HG02623 (cell line): ENCODE results near the gene SEC14L1.

Experiments
- ATAC-seq: cut with Tn5 transposase; IDR thresholded peaks from one replicate; pipeline ENCODE4 v1.9.1; 2021; ENCODE audit warnings: moderate library complexity; ENCODE audit not compliant: unreplicated experiment

Gene SEC14L1

DNA sequence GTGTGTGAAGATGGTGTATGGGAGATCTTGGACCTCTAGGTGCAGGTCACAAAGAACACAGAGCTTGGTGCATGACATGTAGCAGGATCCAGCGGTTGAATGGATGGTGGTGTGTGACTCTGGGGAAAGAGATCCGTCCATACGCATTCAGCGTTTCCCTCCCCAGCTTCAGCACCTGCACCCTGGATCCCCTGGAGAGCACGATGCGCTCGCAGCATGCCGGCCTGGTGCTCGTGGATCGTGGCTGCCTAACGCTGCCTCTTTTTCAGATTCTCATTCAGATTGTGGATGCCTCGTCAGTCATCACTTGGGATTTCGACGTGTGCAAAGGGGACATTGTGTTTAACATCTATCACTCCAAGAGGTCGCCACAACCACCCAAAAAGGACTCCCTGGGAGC, 70.9 kb downstream of the SEC14L1 start:
- no peak for ATAC-seq

DNA sequence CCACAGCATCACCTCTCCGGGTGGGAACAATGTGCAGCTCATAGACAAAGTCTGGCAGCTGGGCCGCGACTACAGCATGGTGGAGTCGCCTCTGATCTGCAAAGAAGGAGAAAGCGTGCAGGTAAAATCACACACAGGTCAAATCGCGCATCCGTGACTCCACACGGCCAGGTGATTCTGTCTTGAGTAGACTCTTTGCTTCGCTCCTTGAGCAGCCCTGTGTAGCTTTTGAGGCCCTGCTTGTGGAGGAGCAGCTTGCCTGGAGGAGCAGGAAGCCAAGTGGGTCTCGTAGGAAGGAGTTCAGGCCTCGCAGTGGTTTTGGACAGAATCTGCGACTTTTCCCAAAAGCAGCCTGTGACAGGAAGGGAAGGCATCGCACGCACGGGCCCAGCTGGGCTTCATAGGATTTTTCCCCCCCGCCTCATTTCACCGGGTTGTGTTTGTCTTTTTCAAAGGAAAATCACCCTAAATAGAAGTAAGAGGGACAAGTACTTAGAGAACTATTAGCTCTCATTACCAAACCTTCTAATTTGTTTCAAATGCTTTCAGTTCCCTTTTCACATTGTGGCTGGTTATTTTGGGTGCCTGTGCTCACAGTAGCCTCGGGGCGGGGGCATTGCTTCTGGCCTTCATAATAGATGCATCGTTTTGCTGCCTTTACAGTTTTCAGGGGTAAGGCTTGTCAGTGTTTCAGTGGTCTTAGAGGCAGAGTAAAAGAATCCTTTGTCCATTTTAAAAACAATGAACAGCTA, 71.5 kb downstream of the SEC14L1 start:
- ATAC-seq = no peak

DNA sequence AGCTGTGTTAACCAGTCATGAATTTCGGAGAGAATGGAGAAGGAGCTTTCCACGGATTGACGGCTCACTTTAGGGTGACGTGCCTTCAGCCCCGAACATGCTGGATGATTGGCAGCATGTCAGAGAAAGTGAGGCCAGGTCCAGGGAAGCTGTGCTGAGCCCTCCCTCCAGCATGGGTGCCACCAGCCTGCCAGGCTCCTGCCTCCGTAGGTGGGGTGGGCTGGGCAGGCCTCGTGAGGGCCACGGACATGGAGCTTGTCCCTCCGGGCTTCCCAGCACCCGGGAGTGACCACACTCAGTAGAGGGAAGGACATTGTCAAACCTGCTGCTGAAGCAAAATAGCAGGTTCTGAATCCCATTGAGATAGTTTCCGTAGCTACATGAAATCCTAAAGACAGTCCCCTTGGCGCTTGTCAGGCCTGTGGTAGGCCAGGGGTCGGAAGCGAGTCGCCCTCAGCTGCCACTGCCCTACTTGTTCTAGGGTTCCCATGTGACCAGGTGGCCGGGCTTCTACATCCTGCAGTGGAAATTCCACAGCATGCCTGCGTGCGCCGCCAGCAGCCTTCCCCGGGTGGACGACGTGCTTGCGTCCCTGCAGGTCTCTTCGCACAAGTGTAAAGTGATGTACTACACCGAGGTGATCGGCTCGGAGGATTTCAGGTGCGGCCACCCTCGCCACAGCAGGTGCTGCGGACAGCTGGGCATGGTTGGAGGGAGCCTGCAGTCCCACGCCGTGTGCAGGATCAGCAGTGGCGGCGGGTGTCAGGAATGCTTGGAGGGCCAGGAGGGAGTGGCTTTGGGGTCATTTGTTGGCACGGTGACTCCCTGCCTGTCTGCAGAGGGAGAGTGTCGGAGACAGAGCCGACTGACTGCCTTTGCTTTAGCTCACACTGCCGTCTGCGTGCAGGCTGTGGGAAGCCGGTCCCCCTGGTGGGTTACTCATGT, 72.3 kb downstream of the SEC14L1 start:
- ATAC-seq = no peak

DNA sequence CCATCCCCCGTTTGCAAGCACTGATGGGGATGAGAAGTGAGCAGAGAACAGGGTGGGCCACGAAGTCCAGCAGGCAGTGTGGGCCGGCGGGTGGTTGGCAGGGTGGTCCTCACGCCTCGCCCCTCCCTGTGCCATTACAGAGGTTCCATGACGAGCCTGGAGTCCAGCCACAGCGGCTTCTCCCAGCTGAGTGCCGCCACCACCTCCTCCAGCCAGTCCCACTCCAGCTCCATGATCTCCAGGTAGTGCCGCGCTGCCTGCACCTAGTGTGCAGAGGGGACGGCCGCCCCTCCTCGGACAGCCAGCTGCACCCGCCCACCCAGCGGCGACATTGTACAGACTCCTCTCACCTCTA, 73.0 kb downstream of the SEC14L1 start:
- ATAC-seq = no peak

DNA sequence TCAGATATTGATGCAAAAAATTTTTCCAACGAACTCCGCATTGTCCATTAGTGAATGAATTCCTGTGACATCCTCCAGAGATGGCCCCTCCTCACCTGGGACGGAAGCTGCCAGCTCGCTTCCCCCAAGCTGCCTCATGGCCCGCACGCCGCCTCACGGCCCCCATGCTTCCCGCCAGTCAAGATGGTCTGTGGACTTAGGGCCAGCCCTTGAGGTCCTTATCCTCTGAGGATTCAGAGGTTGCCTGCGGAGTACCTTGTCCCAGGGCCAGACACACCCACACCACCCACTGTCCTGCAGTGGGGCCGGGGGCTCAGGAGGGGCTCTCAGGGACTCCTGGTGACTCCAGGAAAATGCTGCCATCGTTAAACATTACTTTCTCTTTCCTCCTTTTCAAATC, 73.6 kb downstream of the SEC14L1 start:
- no peak for ATAC-seq

DNA sequence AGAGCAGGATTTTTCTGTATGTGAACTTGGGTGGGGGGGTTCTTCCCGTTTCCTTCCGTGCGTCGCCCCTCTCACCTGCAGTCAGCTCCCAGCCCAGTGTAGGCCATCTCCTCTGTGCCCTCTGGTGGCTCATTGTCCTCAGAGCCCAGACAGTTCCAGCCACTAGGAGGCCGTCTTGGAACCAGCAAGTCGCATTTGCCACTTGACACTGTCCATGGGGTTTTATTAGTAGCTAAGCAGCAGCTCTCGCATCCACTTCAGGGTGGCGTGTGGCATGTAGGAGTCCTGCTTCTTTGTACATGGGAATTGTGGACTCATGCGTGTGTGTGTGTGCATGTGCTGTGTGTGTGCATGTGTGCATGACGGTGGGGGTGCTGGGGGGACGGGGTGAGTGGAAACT, 74.0 kb downstream of the SEC14L1 start:
- no peak for ATAC-seq

DNA sequence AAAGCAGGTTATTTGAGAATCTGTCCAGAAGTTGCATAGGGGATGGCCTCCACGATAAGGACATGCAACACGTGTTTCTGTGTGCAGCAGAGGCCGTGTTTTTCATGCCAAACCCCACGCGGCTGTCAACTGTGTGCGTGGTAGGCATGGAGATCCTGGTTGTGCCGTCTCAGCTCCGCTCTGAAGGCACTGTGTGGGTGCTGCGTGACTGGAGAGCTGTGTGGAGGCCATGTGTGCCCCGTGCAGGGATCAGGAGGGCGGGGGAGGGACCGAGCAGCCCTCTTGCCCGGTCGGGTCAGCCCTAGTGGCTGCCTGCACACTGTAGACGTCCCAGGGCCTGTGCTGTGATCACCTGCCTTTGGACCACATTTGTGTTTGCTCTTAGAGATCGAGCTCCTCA, 74.5 kb downstream of the SEC14L1 start:
- ATAC-seq = no peak

DNA sequence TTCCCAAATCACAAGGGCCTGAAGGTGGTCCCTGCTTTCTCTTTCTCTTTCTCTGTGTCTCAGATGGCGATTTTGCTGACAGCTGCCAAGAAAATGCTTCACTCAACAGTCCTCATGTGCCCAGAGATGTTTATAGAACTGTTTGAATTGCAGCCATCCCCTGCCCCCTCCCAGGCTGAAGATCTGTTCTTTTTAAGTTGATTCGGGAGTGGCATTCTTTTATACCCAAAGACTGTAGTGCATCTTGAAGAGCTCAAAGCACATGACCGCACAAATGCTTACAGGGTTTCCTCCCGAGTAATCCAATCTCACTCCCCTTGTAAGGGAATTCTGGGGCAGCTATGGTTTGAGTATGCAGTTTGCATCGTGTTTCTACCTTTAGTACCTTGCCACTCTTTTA, 75.7 kb downstream of the SEC14L1 start:
- no peak for ATAC-seq

DNA sequence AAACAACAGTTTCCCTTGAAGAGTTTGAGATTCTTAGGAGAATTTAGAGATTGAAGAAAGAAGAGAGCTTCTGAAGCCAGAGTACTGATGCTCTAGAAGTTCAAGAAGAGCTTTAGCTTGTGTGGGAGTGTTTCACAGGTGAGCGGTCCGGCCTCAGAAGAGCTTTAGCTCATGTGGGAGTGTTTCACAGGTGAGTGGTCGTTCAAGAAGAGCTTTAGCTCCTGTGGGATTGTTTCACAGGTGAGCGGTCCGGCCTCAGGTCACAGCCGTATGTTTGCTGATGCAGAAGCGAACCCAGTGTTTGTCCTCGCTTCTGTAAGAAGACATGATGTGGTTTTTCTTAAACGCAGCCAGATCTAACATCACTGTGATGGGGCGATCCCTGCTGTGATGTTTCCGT, 76.4 kb downstream of the SEC14L1 start:
- ATAC-seq = no peak

DNA sequence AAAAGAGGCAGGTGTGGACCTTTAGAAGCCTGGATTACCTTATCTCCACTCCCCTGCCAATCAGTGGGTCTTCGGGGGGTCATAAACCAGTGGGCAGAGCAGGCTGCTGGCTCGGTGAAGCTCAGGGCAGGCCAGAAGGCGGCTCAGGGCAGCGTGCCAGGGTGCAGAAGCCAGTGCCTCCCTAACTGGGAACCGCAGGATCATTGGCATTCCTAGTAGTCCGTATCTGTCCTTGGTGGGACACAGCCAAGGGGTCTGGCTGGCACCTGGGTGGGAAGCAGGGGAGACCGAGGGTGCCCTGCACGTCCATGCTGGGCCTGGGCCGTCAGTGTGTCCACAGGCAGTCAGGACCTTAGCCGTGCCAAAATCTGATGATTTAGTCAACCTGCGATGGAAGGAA, 76.8 kb downstream of the SEC14L1 start:
- ATAC-seq = no peak

DNA sequence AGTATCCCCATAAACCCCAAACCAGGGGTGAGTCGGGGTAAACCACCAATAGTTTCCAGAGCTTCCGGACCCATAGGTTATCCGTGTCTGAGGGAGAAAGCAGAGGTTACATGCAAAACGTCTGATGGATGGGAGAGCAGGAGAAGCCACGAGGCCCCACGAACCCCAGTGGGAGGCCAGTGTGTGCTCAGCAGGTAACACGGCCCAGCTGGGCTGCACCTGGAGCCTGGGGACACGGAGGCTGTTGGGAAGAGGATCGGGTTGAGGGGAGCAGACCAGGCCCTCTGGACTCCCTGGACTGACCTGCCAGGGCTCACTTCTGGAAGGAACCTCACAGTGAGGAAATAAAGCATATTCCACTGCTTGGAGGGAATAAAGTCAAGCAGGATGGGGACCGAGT, 78.1 kb downstream of the SEC14L1 start:
- no peak for ATAC-seq

DNA sequence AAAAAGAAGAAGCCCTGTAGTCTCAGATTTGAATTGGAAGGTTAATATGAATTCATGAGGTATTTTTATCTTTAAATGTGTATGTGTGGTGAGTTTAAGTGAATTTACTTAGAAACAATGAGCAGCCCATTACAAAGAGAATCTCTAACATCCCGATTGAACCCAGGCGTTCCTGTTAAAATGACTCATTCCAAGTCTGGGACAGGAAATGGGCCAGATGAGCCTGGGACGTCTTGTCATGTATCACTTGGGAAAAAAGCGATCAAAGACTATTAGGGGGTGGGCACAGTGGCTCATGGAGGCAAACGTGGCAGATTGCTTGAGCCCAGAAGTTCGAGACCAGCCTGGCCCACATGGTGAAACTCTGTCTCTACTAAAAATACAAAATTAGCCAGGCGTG, 81.6 kb downstream of the SEC14L1 start:
- no peak for ATAC-seq

DNA sequence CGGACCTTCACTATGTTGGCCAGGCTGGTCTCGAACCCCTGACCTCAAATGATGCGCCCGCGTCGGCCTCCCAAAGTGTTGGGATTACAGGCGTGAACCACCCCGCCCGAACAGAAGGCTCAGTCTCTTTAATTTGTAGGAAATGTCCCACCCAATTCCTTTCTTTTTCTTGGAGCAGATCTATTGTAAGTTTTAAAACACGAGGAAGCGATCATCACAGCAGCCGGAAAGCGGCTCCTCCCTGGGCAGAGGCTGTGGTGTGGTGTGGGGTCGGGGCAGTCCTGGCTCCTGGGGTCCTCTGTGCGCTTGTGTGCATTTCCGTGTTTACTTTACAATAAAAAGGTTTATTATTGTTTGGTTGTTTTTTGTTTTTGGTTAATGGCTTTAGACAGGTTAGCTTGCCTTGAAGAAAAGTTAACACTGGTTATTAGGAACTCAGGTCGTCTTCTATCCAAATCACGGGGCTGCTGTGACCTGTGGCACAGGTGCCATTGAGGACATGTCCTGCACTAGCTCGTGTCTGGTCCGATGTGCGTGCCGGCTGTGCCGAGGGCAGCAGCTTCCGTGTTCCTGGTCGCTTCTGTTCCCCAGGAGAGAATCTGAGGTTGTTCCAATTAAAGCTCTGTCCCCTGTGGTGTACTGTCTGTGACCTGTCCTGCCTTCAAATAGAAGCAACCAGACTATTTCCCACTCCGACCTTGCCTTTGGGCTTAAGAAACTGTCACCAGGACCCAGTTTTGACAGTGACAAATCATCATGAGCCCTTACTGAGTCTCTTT, 83.1 kb downstream of the SEC14L1 start:
- ATAC-seq = no peak

DNA sequence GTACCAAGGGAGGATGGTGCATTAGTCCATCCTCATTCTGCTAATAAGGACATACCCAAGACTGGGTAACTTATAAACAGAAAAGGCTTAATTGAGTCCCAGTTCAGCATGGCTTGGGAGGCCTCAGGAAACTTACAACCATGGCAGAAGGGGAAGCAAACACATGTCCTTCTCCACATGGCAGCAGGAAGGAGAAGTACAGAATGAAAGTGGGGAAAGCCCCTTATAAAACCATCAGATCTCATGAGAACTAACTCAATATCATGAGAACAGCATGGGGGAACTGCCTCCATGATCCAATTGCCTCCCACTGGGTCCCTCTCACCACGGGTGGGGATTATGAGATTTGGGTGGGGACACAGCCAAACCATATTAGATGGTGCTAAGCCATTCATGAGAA, 84.5 kb downstream of the SEC14L1 start:
- ATAC-seq = no peak

DNA sequence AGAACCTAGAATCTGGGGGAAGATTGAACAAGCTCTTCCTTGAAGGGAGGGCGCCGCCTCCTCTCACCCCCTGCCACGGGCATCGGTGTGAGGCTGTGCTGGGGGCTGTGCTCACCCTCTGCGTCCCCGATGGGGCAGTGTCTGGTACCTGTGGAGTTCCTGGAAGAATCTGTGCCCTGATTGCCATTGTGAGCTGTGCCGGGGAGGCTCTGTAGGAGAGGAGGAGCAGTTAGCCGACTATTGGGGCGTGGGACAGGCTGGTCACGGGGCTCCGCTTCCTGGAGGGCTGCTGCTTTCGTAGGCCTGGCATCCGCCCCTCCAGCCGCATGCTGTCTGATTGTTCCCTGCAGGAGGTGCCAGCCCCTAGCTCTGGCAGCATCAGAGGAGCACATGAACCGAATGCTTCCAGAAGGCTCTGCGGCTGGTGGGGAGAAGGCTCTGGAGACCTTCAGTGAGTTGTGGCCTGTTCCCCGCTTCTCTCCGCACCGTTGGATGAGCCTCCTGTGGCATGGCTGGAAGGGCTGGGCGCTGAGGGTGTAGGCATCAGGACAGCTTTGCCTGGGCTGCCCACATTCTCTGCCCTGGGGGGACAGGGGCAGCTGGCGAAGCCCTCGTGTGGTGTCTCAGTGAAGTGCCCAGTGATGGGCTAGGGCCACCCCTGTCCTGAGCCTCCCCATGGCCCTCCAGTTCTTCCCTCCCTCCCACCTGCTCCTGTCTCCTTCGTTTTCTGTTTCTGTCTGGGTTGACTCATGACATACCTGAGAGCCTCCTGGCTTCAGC, 86.9 kb downstream of the SEC14L1 start:
- ATAC-seq = no peak

DNA sequence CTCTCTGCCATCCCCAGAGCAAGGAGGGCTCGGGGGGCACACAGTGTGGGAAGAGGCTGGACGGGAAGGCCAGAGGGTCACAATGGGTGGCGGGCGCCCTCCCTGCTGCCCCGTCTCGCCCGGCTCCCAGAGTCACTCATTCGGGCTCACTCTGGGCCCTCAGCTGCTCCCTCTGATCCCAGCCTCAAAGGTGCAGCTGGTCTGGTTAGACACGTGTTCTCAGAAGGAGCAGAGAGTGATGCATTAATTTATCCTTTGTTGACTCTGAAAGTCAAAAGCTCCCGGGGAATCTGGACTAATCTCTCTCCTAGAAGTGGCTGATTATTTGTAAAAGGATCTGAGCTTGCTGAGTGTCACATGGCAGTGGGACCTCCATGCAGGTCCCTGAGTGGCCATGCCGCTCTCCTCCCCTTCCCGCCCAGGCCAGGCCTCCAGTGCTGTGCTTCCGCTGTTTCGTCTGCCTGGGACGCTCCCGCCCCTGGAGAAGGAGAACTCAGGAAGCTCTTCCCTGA, 87.5 kb downstream of the SEC14L1 start:
- no peak for ATAC-seq

DNA sequence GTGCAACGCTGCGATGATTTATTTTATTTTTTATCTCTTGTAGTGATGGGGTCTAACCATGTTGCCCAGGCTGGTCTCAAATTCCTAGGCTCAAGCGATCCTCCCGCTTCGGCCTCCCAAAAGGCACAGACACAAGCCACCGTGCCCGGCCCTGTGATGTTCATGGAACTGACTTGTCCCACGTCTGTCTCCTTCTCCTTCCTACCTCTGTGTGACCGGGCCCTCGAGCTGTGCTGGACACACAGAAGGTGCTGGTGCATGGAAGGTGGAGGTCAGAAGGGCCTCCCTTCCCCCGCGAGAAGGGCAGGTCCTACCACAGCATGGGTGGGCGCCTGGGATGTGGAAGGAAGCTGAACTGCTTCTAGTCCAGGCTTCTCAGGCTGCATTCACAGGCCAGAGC, 88.0 kb downstream of the SEC14L1 start:
- no peak for ATAC-seq

DNA sequence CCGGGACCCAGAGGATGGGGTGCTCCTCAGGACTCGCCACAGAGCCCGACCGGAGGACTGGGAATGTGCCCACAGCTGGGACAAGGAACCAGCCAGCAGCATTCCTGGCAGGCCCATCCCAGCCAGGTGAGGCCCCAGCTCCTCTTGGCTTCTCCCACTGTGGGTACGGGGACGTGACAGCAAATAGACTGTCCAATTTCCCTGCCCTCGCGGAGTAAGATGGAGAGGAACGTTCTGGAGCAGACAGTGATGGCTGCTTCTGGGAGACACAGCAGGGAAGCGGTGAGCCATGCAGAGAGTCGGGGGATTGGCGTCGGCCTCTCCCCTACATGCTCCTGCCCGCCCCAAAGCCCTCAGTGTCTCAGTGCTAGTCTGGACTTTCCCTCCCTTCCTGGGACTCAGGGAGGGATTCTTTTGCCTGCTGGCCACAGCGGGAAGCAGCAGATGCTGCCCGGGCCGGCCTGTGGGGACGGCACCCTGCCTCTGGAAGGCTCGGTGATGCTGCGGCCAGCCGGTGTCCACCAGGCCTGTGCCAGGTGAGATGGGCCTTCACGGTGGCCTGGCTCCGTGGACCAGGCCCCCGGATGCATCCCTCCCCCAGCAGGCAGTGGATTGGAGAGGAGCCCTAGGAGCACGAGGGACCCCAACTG, 89.1 kb downstream of the SEC14L1 start:
- ATAC-seq = no peak

DNA sequence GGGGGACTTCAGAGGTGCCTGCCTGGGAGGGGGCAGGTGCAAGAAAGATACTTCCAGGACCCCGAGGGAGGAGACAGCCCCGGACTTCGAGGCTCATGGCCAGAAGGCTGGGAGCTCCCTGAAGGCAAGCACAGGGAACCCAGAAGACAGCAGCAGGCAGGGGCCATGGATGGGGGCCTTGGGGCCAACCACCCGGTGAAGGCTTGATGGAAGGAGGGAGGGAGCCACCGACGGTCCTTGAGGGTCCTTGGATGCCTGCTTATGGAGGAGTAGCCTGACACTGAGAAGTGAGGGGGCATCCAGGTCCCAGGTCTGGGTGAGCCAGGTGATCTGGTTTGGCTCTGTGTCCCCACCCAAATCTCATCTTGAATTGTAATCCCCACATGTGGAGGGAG, 89.7 kb downstream of the SEC14L1 start:
- ATAC-seq = no peak
